MM.1S (cell line): Measurements from ENCODE around the gene PAEP.

Source experiments
- DNase-seq: peaks from one replicate; pipeline ENCODE4 v3.0.0-alpha.2; 2015
- H2AFZ ChIP-seq: fragments of 300-600 bp; sonication (generic); 2 replicates; pipeline ENCODE4 v1.6.0; 2016; ENCODE audit warnings: antibody characterized with exemption, low read length
- H3F3A ChIP-seq: fragments of 300-600 bp; sonication (generic); 2 replicates; pipeline ENCODE4 v1.6.1; 2016; ENCODE audit warnings: mild to moderate bottlenecking, antibody characterized with exemption, low read length, moderate library complexity, mixed read lengths; ENCODE audit not compliant: insufficient read depth
- H3K27ac ChIP-seq: fragments of 300-600 bp; sonication (generic); 2 replicates; pipeline ENCODE4 v1.5.1; 2016; ENCODE audit warnings: mild to moderate bottlenecking, low read length
- H3K27me3 ChIP-seq: fragments of 300-600 bp; sonication (generic); replicated peaks from 2 replicates; pipeline ENCODE4 v1.6.0; 2016; ENCODE audit warnings: low read length; ENCODE audit not compliant: insufficient read depth
- H3K36me3 ChIP-seq: fragments of 300-600 bp; sonication (generic); replicated peaks from 2 replicates; pipeline ENCODE4 v1.6.1; 2016; ENCODE audit warnings: mild to moderate bottlenecking, low read length, mixed read lengths; ENCODE audit not compliant: insufficient read depth
- H3K4me1 ChIP-seq: fragments of 300-600 bp; sonication (generic); 2 replicates; pipeline ENCODE4 v1.6.1; 2016; ENCODE audit warnings: low read length, mixed read lengths
- H3K4me2 ChIP-seq: fragments of 300-600 bp; sonication (generic); 2 replicates; pipeline ENCODE4 v1.6.0; 2016; ENCODE audit warnings: low read depth, low read length
- H3K4me3 ChIP-seq: fragments of 300-600 bp; sonication (generic); 2 replicates; pipeline ENCODE4 v1.5.1; 2016; ENCODE audit warnings: low read length, mixed read lengths
- H3K79me2 ChIP-seq: fragments of 300-600 bp; sonication (generic); 2 replicates; pipeline ENCODE4 v1.6.1; 2016; ENCODE audit warnings: mixed run types, low read length, mixed read lengths
- H3K9ac ChIP-seq: fragments of 300-600 bp; sonication (generic); 2 replicates; pipeline ENCODE4 v1.6.1; 2016; ENCODE audit warnings: low read length, mixed read lengths
- H3K9me2 ChIP-seq: fragments of 300-600 bp; sonication (generic); replicated peaks from 2 replicates; pipeline ENCODE4 v1.6.1; 2016; ENCODE audit warnings: mild to moderate bottlenecking, low read length, mixed read lengths; ENCODE audit not compliant: insufficient read depth
- H3K9me3 ChIP-seq: fragments of 300-600 bp; sonication (generic); replicated peaks from 2 replicates; pipeline ENCODE4 v1.6.1; 2016; ENCODE audit warnings: mild to moderate bottlenecking, low read length, mixed read lengths; ENCODE audit not compliant: insufficient read depth
- H4K20me1 ChIP-seq: fragments of 300-600 bp; sonication (generic); 2 replicates; pipeline ENCODE4 v1.6.1; 2016; ENCODE audit warnings: mild to moderate bottlenecking, low read length, moderate library complexity, mixed read lengths; ENCODE audit not compliant: insufficient read depth
- CTCF ChIP-seq: fragments of 300-600 bp; sonication (generic); IDR thresholded peaks from 2 replicates; pipeline ENCODE4 v1.5.1; 2016; ENCODE audit warnings: antibody characterized with exemption, low read length, mixed read lengths
- EZH2 ChIP-seq: fragments of 300-600 bp; sonication (generic); optimal IDR thresholded peaks from 2 replicates; pipeline ENCODE3; 2017; ENCODE audit warnings: low read depth, mild to moderate bottlenecking, antibody characterized with exemption, low read length, mixed read lengths
- EZH2phosphoT487 ChIP-seq: fragments of 300-600 bp; sonication (generic); IDR thresholded peaks from 2 replicates; pipeline ENCODE4 v1.6.1; 2018; ENCODE audit warnings: antibody characterized with exemption, low read length

The PAEP gene

GRCh38 chr9:135608999-135609317, 47.4 kb downstream of the PAEP start:
- H3K4me2 ChIP-seq, result no peak overlapping the region
- no peaks in the 10 kb centered on the region for H3K36me3 ChIP-seq
- no peak overlapping the region for H2AFZ ChIP-seq
- H3K4me1 ChIP-seq, result no peaks in the 10 kb centered on the region
- H3K9me2 ChIP-seq, result no peaks in the 10 kb centered on the region
- H3K27me3 ChIP-seq, result peaks cover 44% of the 10 kb centered on the region
- H3K79me2 ChIP-seq, result no peaks in the 10 kb centered on the region
- H4K20me1 ChIP-seq, result no peaks in the 10 kb centered on the region
- DNase-seq, result no peak
- H3K9me3 ChIP-seq, result no peaks in the 10 kb centered on the region
- no peak overlapping the region for H3K4me3 ChIP-seq
- H3F3A ChIP-seq, result no peaks in the 10 kb centered on the region
- H3K9ac ChIP-seq, result no peak overlapping the region
- no peak overlapping the region for H3K27ac ChIP-seq
- TF ChIP-seq EZH2phosphoT487, result no peak

- Histone ChIP-seq H3K27ac (no peak overlapping the region), H3K4me2 (no peak overlapping the region), H2AFZ (no peak overlapping the region), H3K4me3 (no peak overlapping the region), H3F3A (no peaks in the 10 kb centered on the region), H3K27me3 (peaks cover 44% of the 10 kb centered on the region), H3K4me1 (no peaks in the 10 kb centered on the region), H3K79me2 (no peaks in the 10 kb centered on the region), H3K9me2 (no peaks in the 10 kb centered on the region), H3K9me3 (no peaks in the 10 kb centered on the region), H4K20me1 (no peaks in the 10 kb centered on the region), H3K36me3 (no peaks in the 10 kb centered on the region), H3K9ac (no peak overlapping the region)
- no peak for TF ChIP-seq CTCF
- no peak for TF ChIP-seq EZH2phosphoT487
- no peak for TF ChIP-seq EZH2
- no peak for DNase-seq
Measured at GRCh38 chr9:135609366-135609955, 47.9 kb downstream of the PAEP start.

GRCh38 chr9:135610290-135611141, 49.0 kb downstream of the PAEP start:
- Histone ChIP-seq H3F3A (no peaks in the 10 kb centered on the region), H3K79me2 (no peaks in the 10 kb centered on the region), H3K4me1 (no peaks in the 10 kb centered on the region), H3K4me2 (no peak overlapping the region), H3K36me3 (no peaks in the 10 kb centered on the region), H3K27me3 (peaks cover 44% of the 10 kb centered on the region), H3K9ac (no peak overlapping the region), H2AFZ (no peak overlapping the region), H3K27ac (no peak overlapping the region), H3K9me2 (no peaks in the 10 kb centered on the region), H3K9me3 (no peaks in the 10 kb centered on the region), H4K20me1 (no peaks in the 10 kb centered on the region), H3K4me3 (no peak overlapping the region)
- DNase-seq, result no peak
- no peak for TF ChIP-seq CTCF
